GM18526 (cell line): ENCODE results near the gene MNX1.

Experiments used
- POLR2A ChIP-seq: IDR thresholded peaks from 3 replicates; pipeline ENCODE4 v1.6.1; 2011; ENCODE audit not compliant: insufficient read length; ENCODE audit errors: extremely low read depth

Gene MNX1

DNA sequence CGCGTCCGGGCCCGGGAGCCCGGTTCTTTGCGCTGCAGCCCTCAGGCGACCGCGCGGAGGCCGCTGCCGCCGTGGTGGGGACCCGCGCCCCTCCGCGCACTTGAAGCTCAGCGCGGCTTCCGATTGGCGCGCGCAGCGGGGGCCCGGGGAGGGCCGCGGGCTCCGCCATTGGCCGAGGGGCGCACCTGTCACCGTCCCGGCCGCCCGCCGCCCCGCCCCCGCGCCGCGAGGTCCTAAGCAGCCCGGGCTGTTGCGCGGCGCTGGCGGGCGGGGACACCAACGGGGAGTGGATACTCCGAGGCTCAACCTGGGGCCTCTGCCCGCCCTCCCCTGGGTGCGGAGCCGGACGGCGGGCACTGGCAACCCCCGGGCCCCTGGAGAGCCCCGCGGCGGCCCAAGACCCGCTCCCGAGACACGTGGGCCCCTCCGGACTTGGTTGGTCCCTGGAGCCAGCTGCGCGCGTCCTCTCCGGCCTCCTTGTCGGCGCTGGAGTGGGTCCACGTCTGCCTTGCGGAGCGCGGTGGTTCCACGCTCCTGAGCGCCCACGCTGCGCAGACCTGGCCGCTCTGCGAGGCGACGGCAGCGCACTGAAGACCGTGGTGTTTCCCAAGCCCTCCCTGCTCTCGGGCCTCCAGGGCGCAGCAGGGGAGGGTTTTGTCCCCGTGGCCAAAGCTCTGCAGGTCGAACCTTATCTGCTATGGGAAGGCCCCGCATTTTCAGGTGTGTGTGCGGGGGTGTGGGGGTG lies at the start of gene MNX1:
Gene MNX1 (minus strand): TSS at position 76 of the 745 bp plus-strand sequence. CDS start 313 bp downstream, outside the sequence.
- peak; percentile 75 for TF ChIP-seq POLR2A

DNA sequence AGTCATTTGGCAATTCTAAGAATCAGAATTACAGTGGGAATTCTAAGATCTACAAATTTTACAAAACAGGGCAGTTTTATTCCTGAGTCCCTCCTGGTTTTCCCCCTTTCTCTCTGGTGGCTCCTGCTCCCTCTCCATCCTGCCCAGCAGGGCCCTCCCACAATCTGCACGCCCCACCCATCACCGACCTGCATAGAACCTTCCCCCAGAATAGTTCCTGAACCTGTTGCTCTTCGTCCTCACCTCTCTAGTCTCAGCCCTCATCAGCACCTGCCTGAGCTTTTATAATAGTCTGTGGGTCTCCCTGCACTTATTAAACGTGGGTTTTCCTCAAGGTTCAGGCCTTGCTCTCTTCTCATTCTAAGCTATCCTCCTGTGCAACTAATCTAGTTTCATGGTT lies 49.1 kb upstream of the MNX1 start:
- no peak for TF ChIP-seq POLR2A

DNA sequence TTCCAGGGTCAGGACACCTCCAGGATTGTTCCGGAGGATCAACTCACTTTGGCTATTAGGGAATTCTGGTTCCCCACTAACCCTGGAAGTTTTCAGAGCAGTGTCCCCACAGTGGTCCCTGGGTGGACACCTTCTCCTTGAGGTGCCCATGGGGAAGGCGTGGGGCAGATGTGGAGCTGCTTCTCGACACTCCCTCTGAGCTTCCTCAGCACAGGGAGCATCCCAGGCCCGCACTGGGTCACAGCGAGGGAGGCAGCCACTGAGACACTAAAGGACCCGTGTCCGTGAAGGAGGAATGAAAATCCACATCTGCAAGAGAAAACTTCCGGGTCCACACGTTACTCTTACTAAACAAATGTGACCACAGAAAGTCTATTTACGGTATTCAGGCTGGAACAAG lies 48.2 kb upstream of the MNX1 start:
- no peak for TF ChIP-seq POLR2A

DNA sequence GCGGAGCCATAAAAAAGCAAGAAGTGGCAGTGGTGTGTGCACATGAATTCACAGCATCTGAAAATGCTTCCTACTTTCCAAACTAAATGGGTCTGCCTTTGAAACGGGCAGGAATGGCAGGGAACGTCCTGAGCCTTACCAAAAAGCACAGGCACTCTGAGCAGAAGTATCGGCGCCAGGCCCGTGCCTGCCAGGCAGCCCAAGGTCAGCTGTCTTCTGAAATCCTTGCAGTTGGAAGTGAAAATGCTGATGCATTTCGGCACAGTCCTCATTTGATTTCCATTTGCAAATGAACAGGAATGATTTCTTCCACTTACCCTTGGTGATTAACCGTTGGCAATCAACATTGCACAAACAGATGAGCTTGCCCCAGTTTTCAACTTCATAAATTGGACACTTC lies 47.6 kb upstream of the MNX1 start:
- no peak for TF ChIP-seq POLR2A

DNA sequence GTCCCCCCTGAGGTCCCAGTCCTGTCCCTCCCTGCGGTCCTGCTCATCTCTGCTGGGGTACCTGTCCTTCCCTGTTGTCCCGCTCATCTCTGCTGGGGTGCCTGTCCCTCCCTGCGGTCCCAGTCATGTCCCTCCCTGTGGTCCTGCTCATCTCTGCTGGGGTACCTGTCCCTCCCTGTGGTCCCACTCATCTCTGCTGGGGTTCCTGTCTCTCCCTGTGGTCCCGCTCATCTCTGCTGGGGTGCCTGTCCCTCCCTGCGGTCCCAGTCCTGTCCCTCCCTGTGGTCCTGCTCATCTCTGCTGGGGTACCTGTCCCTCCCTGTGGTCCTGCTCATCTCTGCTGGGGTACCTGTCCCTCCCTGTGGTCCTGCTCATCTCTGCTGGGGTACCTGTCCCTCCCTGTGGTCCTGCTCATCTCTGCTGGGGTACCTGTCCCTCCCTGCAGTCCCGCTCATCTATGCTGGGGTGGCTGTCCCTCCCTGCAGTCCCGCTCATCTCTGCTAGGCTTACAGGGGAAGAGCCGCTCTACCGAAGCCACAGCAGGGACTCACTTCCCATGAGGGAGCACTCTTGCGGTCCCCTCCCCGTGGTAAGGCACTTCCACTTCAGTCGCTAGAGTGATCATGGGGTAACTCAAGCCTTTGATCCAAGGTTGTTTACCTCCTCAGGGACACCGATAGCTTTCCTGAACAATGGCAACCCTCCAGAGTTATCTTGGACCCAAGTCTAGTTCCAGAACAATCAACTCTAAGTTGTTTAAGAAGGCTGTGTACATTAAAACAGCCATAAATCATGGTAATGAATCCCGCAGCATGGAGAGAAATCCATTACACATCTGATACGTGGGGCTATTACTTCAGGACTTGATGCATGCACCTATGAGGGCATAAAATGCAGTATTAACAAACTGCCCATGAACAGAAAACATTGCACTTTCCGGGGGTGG lies 46.8 kb upstream of the MNX1 start:
- no peak for TF ChIP-seq POLR2A

DNA sequence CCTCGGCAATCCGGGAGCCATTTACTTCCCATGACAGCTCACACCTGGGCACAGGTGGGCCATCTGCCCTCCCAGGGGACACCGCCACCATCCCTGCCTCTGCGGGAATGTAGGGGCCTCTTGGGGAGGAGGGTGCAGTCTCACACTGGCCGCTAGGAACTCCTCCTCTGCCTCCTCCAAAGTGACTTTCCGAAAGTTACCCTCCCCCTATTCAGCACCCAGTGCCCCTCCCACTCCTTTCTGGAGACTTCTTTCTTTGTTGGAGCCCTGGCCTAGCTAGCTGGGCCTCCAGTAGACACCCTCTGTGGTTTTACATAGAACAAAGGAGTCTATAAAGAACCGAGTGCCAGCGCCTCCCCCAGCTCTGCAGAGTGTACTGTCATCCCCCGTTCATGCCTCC lies 45.8 kb upstream of the MNX1 start:
- no peak for TF ChIP-seq POLR2A

DNA sequence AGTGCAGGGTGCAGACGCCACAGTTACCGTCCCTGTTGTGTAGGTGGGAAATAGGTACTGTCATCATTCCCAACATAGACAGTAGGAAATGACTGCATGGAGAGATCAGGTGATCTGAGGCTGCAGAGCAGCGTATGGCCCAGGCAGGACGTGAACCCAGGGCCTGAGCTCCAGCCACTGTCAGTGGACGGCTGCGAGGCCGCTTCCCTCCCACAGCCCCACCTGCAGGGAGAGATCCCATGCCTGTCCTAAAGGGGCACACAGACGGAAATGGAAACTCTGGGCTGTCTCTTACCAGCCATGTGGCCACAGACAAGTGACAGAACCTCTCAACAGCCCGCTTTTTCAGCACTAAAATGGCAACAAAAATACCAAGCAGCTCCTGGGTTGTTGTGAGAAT lies 44.5 kb upstream of the MNX1 start:
- no peak for TF ChIP-seq POLR2A

DNA sequence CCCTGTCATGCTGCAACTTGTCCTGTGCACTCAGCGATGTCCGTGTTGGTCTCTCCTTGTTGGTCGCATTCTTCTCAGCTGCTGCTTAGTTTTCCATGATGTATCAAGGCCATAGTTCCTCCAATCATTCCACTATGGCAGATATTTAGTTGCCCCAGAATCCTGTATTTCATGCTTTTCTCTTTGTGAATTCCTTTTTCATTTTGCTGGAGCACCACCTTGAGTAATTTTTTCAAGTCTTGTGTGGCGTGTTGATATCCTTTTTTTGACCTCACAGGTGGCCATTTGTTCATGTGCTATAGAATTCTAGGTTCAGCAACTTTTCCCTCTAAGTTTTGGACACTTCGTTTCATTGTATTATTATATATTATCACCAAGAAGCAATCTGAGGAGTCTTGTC lies 42.7 kb upstream of the MNX1 start:
- TF ChIP-seq POLR2A = no peak

DNA sequence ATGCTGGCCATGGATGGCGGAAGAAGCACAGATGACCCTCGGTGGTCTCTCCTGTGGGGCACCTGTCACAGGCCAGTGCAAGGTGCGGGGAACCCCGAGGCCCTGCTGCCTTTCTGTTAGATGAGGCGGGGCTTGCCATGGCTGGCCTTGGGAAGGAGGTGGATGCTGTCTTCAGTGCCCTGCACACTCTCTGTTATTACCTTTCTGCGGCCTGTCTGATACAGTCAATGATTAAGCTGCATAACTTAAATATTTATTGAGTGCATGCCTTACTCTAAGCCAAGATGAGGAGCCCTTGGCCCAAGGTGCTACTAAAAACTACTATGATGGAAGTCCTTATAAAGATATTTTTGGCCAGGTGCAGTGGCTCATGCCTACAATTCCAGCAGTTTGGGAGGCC lies 36.7 kb upstream of the MNX1 start:
- TF ChIP-seq POLR2A = no peak

DNA sequence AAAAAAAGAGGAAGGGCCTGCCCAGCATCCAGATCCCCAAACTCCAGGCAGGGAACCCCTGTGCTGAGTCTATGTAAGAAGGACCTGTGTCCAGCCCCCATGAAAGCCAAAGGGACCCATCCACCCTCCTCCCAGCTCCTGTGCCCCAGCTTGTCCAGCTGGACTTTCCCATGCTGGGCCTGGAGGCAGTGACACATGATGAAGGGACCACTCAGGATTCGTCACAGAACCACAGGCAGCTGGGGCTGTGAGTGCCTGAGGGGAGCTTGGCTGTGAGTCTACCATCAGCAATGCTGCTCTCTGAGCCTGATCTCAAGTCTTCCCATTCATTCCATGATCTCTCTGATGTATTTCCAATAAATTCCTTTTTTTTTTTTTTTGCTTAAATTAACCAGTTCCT lies 36.2 kb upstream of the MNX1 start:
- no peak for TF ChIP-seq POLR2A

DNA sequence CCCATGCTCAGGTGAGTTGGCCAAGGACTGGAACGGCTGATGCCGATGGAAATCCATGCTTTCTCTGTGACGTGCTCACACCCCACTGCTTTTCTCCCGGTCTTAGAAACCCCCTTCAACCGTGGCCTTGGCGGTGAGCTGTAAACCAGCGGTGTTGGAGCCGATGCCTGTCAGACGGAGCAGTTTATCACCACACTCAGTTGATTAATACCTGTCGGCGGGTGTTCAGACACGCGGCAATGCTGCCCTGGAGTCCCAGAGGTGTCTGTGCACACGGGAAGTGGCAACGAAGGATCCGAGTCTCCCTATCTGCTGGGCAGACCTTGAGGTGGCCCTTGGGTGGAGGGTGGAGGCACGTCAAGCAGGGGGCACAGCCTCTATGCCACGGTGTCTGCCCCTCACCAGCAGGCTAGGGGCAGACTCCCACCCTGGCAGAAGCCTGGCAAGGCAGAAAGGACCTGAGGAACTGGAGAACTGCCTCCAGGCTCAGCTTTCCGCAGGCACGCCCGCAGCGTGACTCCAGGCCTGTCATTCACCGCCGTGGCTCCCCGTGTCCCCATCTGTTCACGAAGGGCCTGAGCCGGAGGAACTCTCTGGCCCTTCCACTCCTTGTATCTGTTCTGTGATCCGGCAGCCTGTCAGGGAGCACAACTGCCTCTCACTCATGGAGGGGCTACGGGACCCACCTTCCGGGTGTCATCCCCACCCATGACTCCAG lies 34.6 kb upstream of the MNX1 start:
- no peak for TF ChIP-seq POLR2A

DNA sequence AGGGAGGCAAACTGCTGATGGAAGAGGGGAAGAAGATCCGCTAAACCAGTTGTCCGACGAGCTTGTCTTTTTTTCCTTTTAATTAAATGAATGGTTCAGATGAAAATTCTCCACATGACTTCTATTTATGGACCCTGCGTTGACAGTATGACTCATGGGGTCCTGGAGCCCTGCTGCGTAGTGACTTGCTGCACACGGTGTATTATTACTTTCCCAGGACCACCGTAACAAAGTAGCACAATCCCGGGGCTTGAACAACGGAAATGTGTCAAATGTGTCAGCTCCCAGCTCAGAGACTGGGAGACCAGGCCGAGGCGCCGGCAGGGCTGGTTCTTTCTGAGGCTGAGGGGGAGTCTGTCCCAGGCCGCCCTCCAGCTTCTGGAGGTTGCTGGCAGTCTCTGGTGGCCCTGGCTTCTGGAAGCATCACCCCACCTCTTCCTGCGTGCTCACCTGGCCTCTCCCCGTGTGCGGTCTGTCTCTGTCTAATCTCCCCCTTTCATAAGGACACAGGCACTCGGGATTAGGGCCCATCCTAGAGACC lies 33.8 kb upstream of the MNX1 start:
- no peak for TF ChIP-seq POLR2A

DNA sequence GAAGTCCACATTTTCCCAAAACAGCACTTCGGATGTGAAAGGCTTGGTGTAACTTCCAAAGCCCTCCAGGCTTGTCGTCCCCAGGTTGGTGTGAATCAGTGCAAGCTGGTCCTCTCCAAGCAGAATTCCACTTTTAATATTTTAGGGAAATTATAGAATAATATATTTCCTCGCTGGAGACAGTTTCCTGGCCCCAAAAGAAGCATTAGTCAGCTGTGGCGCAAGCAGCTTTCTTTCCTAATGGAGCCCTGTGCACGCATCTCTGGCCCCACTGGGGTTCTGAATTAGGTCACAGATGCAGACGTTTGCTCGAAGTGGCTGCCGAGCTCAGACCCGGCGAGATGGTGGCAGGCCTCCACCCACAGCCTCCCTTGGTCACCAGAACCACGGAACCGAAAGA lies 33.3 kb upstream of the MNX1 start:
- no peak for TF ChIP-seq POLR2A

DNA sequence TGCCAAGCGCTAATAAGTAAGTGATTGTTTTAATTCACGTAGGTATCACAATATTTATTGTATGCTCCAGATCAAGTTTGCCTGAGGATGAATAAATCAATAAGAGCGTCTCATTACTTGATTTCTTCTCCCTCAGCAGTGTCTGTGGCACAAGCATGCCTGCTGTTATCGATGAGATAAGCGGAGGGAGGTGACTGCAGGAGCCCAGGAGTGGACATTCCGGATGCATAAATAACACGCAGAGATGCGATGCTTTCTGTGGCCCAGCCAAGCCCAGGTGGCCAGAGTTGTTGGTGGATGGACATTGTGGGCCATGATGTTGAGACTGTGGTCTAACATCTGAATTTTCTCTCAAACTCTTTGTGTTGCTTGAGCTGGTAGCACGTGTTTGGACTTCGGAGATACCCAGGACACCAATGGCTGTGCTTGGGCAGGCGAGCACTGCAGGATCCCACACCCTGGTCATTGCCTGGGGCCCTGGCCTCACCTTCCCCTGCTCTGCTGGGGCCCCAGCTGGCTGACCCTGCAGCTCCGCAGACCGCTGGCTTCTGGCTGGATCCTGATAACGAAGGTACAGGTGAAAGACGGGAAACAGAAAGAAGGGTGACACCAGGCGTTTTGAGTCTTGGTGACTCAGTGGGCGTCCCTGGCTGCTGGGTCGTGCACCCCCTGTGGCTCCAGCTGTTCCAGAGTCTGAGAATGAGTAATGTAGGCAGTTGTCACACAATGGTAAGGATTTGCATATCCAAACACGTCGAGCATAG lies 31.2 kb upstream of the MNX1 start:
- no peak for TF ChIP-seq POLR2A

DNA sequence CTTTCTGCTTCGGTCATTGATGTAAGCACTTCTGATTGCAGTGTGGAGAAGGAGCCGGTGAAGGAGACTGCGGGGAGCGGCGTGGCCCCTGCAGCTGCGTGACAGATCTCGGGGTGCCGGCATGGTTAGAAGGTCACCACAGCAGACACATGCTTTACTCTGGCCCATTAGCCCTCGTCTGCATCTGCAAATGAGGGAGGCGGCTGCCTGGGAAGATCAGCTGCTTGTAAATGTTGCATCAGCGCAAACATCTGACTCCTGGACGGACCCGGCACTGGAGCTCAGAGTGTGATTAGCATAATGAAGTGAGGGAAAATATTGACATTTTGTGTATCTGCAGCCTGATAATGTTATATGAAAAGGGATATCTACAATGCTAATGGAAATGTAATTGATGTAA lies 30.5 kb upstream of the MNX1 start:
- TF ChIP-seq POLR2A = no peak

DNA sequence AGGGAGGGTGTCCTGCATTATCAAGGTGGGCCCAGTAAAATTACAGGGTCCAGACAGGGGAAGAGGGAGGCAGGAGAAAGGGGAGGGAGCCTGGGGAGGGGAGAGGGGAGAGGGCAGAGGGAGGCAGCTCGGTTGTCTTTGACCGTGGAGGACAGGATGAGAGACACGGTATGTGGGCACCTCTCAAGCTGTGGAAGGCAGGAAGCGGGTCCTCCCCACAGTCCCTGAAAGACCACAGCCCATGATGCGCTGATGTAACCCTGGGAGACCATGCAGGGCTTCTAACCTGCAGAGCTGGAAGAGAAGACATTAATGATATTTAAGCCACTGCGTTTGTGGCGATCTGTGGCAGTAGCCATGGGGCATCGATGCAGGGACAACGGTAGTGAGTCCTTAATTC lies 27.2 kb upstream of the MNX1 start:
- no peak for TF ChIP-seq POLR2A
